Measurements from ENCODE around the gene TNFSF12.

The TNFSF12 gene

GRCh38 chr17:7541074-7541621 is 7.7 kb upstream of the TNFSF12 start:
- TF ChIP-seq CTCF (IDR thresholded peaks at IDR 0.05; ENCODE audit: insufficient read depth, low read depth, low read length, missing control alignments), result no peak
- no peak overlapping the region for H3K4me3 ChIP-seq (ENCODE audit: low read length)
- no peak for DNase-seq (ENCODE audit: low read depth)

- H3K4me3 ChIP-seq (ENCODE audit: low read length), result no peak overlapping the region
- TF ChIP-seq CTCF (IDR thresholded peaks at IDR 0.05; ENCODE audit: insufficient read depth, low read depth, low read length, missing control alignments), result no peak
Measured at GRCh38 chr17:7544911-7545310, 3.9 kb upstream of the TNFSF12 start.

GRCh38 chr17:7549401-7550055 is 670 bp downstream of the TNFSF12 start:
- DNase-seq (ENCODE audit: low read depth), result no peak
- H3K4me3 ChIP-seq (ENCODE audit: low read length), result no peak overlapping the region
- no peak for TF ChIP-seq CTCF (IDR thresholded peaks at IDR 0.05; ENCODE audit: insufficient read depth, low read depth, low read length, missing control alignments)

More at GRCh38 chr17:7544911-7545310, 3.9 kb upstream of the TNFSF12 start:
- no peak for DNase-seq (ENCODE audit: low read depth)

- no peak for TF ChIP-seq CTCF (IDR thresholded peaks at IDR 0.05; ENCODE audit: insufficient read depth, low read depth, low read length, missing control alignments)
- H3K4me3 ChIP-seq (ENCODE audit: low read length), result no peak overlapping the region
- DNase-seq (ENCODE audit: low read depth), result no peak
Measured at GRCh38 chr17:7550344-7550743, 1.5 kb downstream of the TNFSF12 start.

GRCh38 chr17:7551396-7551795 is 2.5 kb downstream of the TNFSF12 start:
- DNase-seq (ENCODE audit: low read depth), result no peak
- no peak for TF ChIP-seq CTCF (IDR thresholded peaks at IDR 0.05; ENCODE audit: insufficient read depth, low read depth, low read length, missing control alignments)
- no peak overlapping the region for H3K4me3 ChIP-seq (ENCODE audit: low read length)

GRCh38 chr17:7552621-7553051 is 3.8 kb downstream of the TNFSF12 start:
- TF ChIP-seq CTCF (IDR thresholded peaks at IDR 0.05; ENCODE audit: insufficient read depth, low read depth, low read length, missing control alignments), result no peak
- H3K4me3 ChIP-seq (ENCODE audit: low read length), result no peak overlapping the region
- DNase-seq (ENCODE audit: low read depth), result no peak

GRCh38 chr17:7553356-7553755 is 4.5 kb downstream of the TNFSF12 start:
- no peak overlapping the region for H3K4me3 ChIP-seq (ENCODE audit: low read length)
- no peak for TF ChIP-seq CTCF (IDR thresholded peaks at IDR 0.05; ENCODE audit: insufficient read depth, low read depth, low read length, missing control alignments)
- DNase-seq (ENCODE audit: low read depth), result no peak
